Measurements from ENCODE around the gene RBM15B. TPM values are rescaled to one million over a fixed set of nuclear protein-coding genes. Genes with fewer than 3 reads are reported as not detected.
A peak's percentile ranks its signal among the peaks of the same experiment; 100 is the strongest.

Gene RBM15B
- total RNA-seq, 2 experiments from 2014 or later: 29.1 to 29.2 TPM

DNA sequence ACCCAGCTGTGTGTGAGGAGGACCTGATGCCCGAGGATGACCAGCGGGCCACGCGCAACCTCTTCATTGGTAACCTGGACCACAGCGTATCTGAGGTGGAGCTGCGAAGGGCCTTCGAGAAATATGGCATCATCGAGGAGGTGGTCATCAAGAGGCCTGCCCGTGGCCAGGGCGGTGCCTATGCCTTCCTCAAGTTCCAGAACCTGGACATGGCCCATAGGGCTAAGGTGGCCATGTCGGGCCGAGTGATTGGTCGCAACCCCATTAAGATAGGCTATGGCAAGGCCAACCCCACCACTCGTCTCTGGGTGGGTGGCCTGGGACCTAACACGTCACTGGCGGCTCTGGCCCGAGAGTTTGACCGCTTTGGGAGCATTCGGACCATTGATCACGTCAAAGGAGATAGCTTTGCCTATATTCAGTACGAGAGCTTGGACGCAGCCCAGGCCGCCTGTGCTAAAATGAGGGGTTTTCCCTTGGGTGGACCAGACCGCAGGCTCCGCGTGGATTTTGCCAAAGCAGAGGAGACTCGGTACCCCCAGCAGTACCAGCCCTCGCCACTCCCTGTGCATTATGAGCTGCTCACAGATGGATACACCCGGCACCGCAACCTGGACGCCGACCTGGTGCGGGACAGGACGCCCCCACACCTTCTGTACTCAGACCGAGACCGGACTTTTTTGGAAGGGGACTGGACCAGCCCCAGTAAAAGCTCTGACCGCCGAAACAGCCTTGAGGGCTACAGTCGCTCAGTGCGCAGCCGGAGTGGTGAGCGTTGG, 1.5 kb downstream of the RBM15B start:
- intact Hi-C loops (cut with DNase I, micrococcal nuclease): loop anchor here in 1 of 2 experiments (5.0 to 10.0 kb wide), 3 partner anchors 145 to 1040 kb away; partner anchors contain the start of genes CYB561D2, NPRL2, POC1A and RAD54L2
- peaks cover 89% of the 10 kb centered on the region for H3K4me1 ChIP-seq (ENCODE audit: insufficient read depth, low read length)
- no peaks in the 10 kb centered on the region for H3K27me3 ChIP-seq (ENCODE audit: control insufficient read depth in 1 of 2, insufficient read depth in 2 of 2, low read length in 2 of 2)
- ChIA-PET CTCF (interaction anchor here (0.5 kb wide), 1 partner anchor 1040 kb away, joined by 3 read pairs; no protein-coding TSS in a partner anchor), POLR2A (interaction anchor here (1.3 to 3.3 kb wide), 3 partner anchors 10 to 776 kb away, joined by 3 to 17 read pairs (median 7); partner anchors contain the start of genes DCAF1 and MAPKAPK3)
- H3K9me3 Mint-ChIP-seq: no peaks in the 10 kb centered on the region
- H3K4me1 Mint-ChIP-seq (ENCODE audit: low read depth): peaks cover 69% of the 10 kb centered on the region
- peak overlapping the region; percentile 86 for H3K4me3 Mint-ChIP-seq
- TF ChIP-seq, protein P1, sequence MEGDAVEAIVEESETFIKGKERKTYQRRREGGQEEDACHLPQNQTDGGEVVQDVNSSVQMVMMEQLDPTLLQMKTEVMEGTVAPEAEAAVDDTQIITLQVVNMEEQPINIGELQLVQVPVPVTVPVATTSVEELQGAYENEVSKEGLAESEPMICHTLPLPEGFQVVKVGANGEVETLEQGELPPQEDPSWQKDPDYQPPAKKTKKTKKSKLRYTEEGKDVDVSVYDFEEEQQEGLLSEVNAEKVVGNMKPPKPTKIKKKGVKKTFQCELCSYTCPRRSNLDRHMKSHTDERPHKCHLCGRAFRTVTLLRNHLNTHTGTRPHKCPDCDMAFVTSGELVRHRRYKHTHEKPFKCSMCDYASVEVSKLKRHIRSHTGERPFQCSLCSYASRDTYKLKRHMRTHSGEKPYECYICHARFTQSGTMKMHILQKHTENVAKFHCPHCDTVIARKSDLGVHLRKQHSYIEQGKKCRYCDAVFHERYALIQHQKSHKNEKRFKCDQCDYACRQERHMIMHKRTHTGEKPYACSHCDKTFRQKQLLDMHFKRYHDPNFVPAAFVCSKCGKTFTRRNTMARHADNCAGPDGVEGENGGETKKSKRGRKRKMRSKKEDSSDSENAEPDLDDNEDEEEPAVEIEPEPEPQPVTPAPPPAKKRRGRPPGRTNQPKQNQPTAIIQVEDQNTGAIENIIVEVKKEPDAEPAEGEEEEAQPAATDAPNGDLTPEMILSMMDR (IDR thresholded peaks at IDR 0.05): no peak
- no peak for ATAC-seq (ENCODE audit: poor library complexity)
- peaks cover 0 to 8% of the 10 kb centered on the region in 2 experiments for H3K9me3 ChIP-seq (ENCODE audit: control insufficient read depth in 1 of 2, insufficient read depth in 1 of 2, low read length in 2 of 2)
- peaks cover 70% of the 10 kb centered on the region for H3K36me3 Mint-ChIP-seq (ENCODE audit: low read depth)
- peak overlapping the region; percentile 59 to 70 for H3K27ac ChIP-seq (ENCODE audit: low read depth in 1 of 2, low read length in 2 of 2)
- H3K27ac Mint-ChIP-seq: peak overlapping the region; percentile 85
- H3K36me3 ChIP-seq (ENCODE audit: insufficient read depth, low read length): peaks cover 74% of the 10 kb centered on the region
- peak in 2 of 14 experiments; percentile 35 to 39 for DNase-seq
- H3K27me3 Mint-ChIP-seq: no peaks in the 10 kb centered on the region
- H3K4me3 ChIP-seq (ENCODE audit: low read length): peak overlapping the region; percentile 63

DNA sequence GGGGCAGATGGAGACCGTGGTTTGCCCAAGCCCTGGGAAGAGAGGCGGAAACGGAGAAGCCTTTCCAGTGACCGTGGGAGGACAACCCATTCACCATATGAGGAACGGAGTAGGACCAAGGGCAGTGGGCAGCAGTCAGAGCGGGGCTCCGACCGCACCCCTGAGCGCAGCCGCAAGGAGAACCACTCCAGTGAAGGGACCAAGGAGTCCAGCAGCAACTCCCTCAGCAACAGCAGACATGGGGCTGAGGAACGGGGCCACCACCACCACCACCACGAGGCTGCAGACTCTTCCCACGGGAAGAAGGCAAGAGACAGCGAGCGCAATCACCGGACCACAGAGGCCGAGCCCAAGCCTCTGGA, 2.0 kb downstream of the RBM15B start:
- no peak overlapping the region for H3K4me3 ChIP-seq (ENCODE audit: low read length)
- CTCF ChIA-PET: no interaction called here
- H3K27ac Mint-ChIP-seq: peak overlapping the region; percentile 85
- POLR2A ChIA-PET: interaction anchor here (1.3 to 3.3 kb wide), 3 partner anchors 8 to 106 kb away, joined by 3 to 17 read pairs (median 13); partner anchors contain the start of genes DCAF1 and MANF
- H3K4me1 Mint-ChIP-seq (ENCODE audit: low read depth): peaks cover 64% of the 10 kb centered on the region
- peaks cover 73% of the 10 kb centered on the region for H3K36me3 ChIP-seq (ENCODE audit: insufficient read depth, low read length)
- H3K36me3 Mint-ChIP-seq (ENCODE audit: low read depth): peaks cover 65% of the 10 kb centered on the region
- H3K9me3 ChIP-seq (ENCODE audit: control insufficient read depth in 1 of 2, insufficient read depth in 1 of 2, low read length in 2 of 2): peaks cover 0 to 8% of the 10 kb centered on the region in 2 experiments
- no peaks in the 10 kb centered on the region for H3K9me3 Mint-ChIP-seq
- no peaks in the 10 kb centered on the region for H3K27me3 Mint-ChIP-seq
- peaks cover 83% of the 10 kb centered on the region for H3K4me1 ChIP-seq (ENCODE audit: insufficient read depth, low read length)
- H3K27me3 ChIP-seq (ENCODE audit: control insufficient read depth in 1 of 2, insufficient read depth in 2 of 2, low read length in 2 of 2): no peaks in the 10 kb centered on the region
- intact Hi-C loops (cut with DNase I, micrococcal nuclease): loop anchor here in 1 of 2 experiments (5.0 to 10.0 kb wide), 3 partner anchors 144 to 1041 kb away; partner anchors contain the start of genes CYB561D2, NPRL2, POC1A and RAD54L2
- DNase-seq (no peak), ATAC-seq (ENCODE audit: poor library complexity) (no peak)
- H3K4me3 Mint-ChIP-seq: peak overlapping the region; percentile 80
- peak overlapping the region in 1 of 2 donors; percentile 17 for H3K27ac ChIP-seq (ENCODE audit: low read depth in 1 of 2, low read length in 2 of 2)
- TF ChIP-seq, protein P1 (IDR thresholded peaks at IDR 0.05): no peak

DNA sequence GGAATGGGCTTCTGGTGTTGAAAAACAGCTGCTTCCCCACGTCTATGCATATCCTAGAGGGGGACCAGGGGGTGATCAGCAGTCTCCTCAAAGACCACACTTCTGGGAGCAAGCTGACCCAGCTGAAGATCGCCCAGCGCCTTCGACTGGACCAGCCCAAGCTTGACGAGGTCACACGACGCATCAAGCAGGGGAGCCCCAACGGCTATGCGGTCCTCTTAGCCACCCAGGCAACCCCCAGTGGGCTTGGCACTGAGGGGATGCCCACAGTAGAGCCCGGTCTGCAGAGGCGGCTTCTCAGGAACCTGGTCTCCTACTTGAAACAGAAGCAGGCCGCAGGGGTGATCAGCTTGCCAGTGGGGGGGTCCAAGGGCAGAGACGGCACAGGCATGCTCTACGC, 2.5 kb downstream of the RBM15B start:
- peak overlapping the region; percentile 80 for H3K4me3 Mint-ChIP-seq
- peak overlapping the region; percentile 85 for H3K27ac Mint-ChIP-seq
- H3K36me3 Mint-ChIP-seq (ENCODE audit: low read depth): peaks cover 64% of the 10 kb centered on the region
- no peaks in the 10 kb centered on the region for H3K27me3 ChIP-seq (ENCODE audit: control insufficient read depth in 1 of 2, insufficient read depth in 2 of 2, low read length in 2 of 2)
- intact Hi-C loops (cut with DNase I, micrococcal nuclease): loop anchor here in 1 of 2 experiments (5.0 to 10.0 kb wide), 3 partner anchors 144 to 1041 kb away; partner anchors contain the start of genes CYB561D2, NPRL2, POC1A and RAD54L2
- peaks cover 59% of the 10 kb centered on the region for H3K4me1 Mint-ChIP-seq (ENCODE audit: low read depth)
- H3K36me3 ChIP-seq (ENCODE audit: insufficient read depth, low read length): peaks cover 73% of the 10 kb centered on the region
- H3K9me3 Mint-ChIP-seq: no peaks in the 10 kb centered on the region
- POLR2A ChIA-PET: interaction anchor here (1.3 to 3.3 kb wide), 3 partner anchors 9 to 106 kb away, joined by 3 to 17 read pairs (median 13); partner anchors contain the start of genes DCAF1 and MANF
- CTCF ChIA-PET: no interaction called here
- H3K9me3 ChIP-seq (ENCODE audit: control insufficient read depth in 1 of 2, insufficient read depth in 1 of 2, low read length in 2 of 2): peaks cover 0 to 8% of the 10 kb centered on the region in 2 experiments
- peak overlapping the region in 1 of 2 donors; percentile 17 for H3K27ac ChIP-seq (ENCODE audit: low read depth in 1 of 2, low read length in 2 of 2)
- H3K27me3 Mint-ChIP-seq: no peaks in the 10 kb centered on the region
- DNase-seq (peak in 1 of 14 experiments; percentile 31), ATAC-seq (ENCODE audit: poor library complexity) (no peak)
- no peak overlapping the region for H3K4me3 ChIP-seq (ENCODE audit: low read length)
- TF ChIP-seq, protein P1 (IDR thresholded peaks at IDR 0.05): no peak
- H3K4me1 ChIP-seq (ENCODE audit: insufficient read depth, low read length): peaks cover 80% of the 10 kb centered on the region

Data from CD4-positive, alpha-beta T cell (primary cell).